Measurements from ENCODE around the gene BRAF. TPM values are rescaled to one million over a fixed set of nuclear protein-coding genes. Genes with fewer than 3 reads are reported as not detected.

Gene BRAF
- total and polyA plus RNA-seq, 11 donors, result 6.7 to 33.5 (median 23.4) TPM

DNA sequence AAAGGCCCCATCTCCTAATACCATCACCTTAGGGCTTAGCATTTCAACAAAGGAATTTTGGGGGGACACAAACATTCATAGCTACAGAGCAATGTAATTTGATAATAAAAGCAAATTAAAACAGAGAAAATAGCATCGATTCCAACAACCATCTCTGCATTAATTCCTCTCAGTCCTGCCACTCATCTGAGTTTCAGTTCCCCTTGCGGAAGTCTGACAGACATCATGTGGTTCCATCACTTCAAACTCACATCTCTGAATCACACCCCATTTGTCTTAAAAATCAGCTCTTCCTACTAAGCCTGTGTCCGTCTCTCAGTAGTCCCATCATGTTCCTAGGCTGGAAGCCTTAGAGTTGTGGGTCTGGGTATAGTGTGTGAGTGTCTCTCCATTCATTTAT is 248.4 kb downstream of the BRAF start:
- Histone ChIP-seq H3K4me1 (peaks cover 0 to 37% (median 21%) of the 10 kb centered on the region in 12 donors), H3K27me3 (no peaks in the 10 kb centered on the region), H3K27ac (peak overlapping the region in 1 of 12 donors; percentile 42), H3K9me3 (no peaks in the 10 kb centered on the region), H3K4me3 (no peak overlapping the region), H3K36me3 (peaks cover 0 to 30% (median 18%) of the 10 kb centered on the region in 9 donors)
- TF ChIP-seq POLR2A (IDR thresholded peaks at IDR 0.05), result no peak
- no peak for TF ChIP-seq CTCF (IDR thresholded peaks at IDR 0.05)
- DNase-seq (no peak), ATAC-seq (no peak)
- intact Hi-C loops (cut with DNase I), result loop anchor here in 3 of 10 donors (10.0 kb wide), 1 partner anchor 338 kb away; the partner anchor contains the start of gene MRPS33 (in 3 of the 3)
- WGBS, 4 donors, result 87 to 94% (median 91%) methylated on average over 3 of the region's 3 CpGs

- whole genome bisulfite sequencing, 4 donors, result 80 to 95% (median 89%) methylated on average over 4 of the region's 4 CpGs
- ATAC-seq (no peak), DNase-seq (no peak)
- intact Hi-C loops (cut with DNase I), result loop anchor here in 4 of 10 donors (2.0 to 10.0 kb wide), 3 partner anchors 19 to 339 kb away; partner anchors contain the start of gene MRPS33 (in 3 of the 4)
- peak overlapping the region in 1 of 12 donors; percentile 42 for H3K27ac ChIP-seq
- peaks cover 0 to 37% (median 21%) of the 10 kb centered on the region in 12 donors for H3K4me1 ChIP-seq
- no peak for TF ChIP-seq POLR2A (IDR thresholded peaks at IDR 0.05)
- TF ChIP-seq CTCF (IDR thresholded peaks at IDR 0.05), result no peak
- no peak overlapping the region for H3K4me3 ChIP-seq
- H3K27me3 ChIP-seq, result no peaks in the 10 kb centered on the region
- H3K36me3 ChIP-seq, result peaks cover 0 to 24% (median 13%) of the 10 kb centered on the region in 9 donors
- no peaks in the 10 kb centered on the region for H3K9me3 ChIP-seq
Measured at GRCh38 chr7:140675726-140676125, 249.0 kb downstream of the BRAF start.

- H3K27me3 ChIP-seq, result no peaks in the 10 kb centered on the region
- WGBS, 4 donors, result 58 to 61% (median 60%) methylated on average over 8 of the region's 8 CpGs
- peaks cover 0 to 37% (median 21%) of the 10 kb centered on the region in 12 donors for H3K4me1 ChIP-seq
- peak overlapping the region in 1 of 12 donors; percentile 42 for H3K27ac ChIP-seq
- peaks cover 0 to 18% (median 8%) of the 10 kb centered on the region in 9 donors for H3K36me3 ChIP-seq
- H3K4me3 ChIP-seq, result no peak overlapping the region
- ATAC-seq (peak in 3 of 4 donors; percentile 53 to 77 (median 66)), DNase-seq (peak in 2 of 5 donors; percentile 28 to 39)
- intact Hi-C loops (cut with DNase I), result loop anchor here in 6 of 10 donors (2.0 to 10.0 kb wide), 4 partner anchors 20 to 340 kb away; partner anchors contain the start of gene MRPS33 (in 5 of the 6)
- H3K9me3 ChIP-seq, result no peaks in the 10 kb centered on the region
- peak in 10 of 12 donors; percentile 35 to 66 (median 45) for TF ChIP-seq CTCF (IDR thresholded peaks at IDR 0.05)
- TF ChIP-seq POLR2A (IDR thresholded peaks at IDR 0.05), result no peak
Measured at GRCh38 chr7:140674899-140675701, 249.6 kb downstream of the BRAF start.

DNA sequence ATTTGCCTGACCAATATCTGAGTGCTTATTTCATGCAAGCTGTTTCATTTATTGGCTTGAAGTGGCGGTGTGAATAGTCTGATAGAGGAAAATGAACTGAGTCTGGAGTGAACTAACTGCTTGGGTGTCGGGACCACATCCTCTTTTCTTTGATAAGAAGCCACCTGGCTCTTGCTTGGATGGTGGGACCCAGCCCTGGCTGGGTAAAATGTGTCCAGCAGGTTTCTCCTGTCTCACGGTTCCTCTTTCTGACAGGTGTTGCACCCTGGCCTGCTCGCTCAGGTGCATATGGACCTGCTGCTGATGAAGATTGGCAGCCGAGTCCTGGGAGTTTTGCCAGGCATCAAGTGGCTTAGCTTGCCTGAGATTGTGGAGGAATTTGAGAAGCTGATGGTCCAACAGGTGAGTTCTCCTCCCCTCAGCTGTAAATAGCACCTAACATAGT is 250.4 kb downstream of the BRAF start:
- peaks cover 0 to 11% (median 6%) of the 10 kb centered on the region in 9 donors for H3K36me3 ChIP-seq
- no peak for TF ChIP-seq POLR2A (IDR thresholded peaks at IDR 0.05)
- TF ChIP-seq CTCF (IDR thresholded peaks at IDR 0.05), result no peak
- H3K27me3 ChIP-seq, result no peaks in the 10 kb centered on the region
- peaks cover 0 to 37% (median 21%) of the 10 kb centered on the region in 12 donors for H3K4me1 ChIP-seq
- 66 to 81% (median 77%) methylated on average over 5 of the region's 5 CpGs for WGBS, 4 donors
- H3K4me3 ChIP-seq, result no peak overlapping the region
- H3K27ac ChIP-seq, result peak overlapping the region in 2 of 12 donors; percentile 9 to 81
- no peak for ATAC-seq
- intact Hi-C loops (cut with DNase I), result loop anchor here in 6 of 10 donors (2.0 to 10.0 kb wide), 4 partner anchors 20 to 340 kb away; partner anchors contain the start of gene MRPS33 (in 5 of the 6)
- no peaks in the 10 kb centered on the region for H3K9me3 ChIP-seq
- no peak for DNase-seq

Data from heart left ventricle (tissue), 16 donors.